DMS 273 (cell line): ENCODE results near the gene TRPV5.

ENCODE experiments used
- DNase-seq: peaks from one replicate; lab custom pipeline; 2025; ENCODE audit not compliant: unreplicated experiment; lab: John Stamatoyannopoulos, UW

Gene TRPV5

DNA sequence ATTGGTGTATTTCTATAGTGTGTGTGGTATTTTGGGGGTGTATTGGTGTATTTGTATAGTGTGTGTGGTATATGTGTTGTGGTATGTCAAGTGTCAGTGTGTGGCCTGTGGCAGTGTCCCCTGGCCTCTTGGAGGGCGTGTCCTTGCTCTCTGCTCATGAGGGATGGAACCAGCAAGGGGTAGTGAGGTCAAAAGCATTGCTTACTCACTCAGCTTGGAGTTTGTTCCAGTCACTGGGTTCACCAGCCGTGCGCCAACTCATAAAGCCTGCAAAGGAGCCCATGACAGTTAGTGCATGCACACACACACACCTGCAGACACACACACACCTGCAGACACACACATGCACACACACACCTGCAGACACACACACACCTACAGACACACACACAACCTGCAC lies 43.7 kb downstream of the TRPV5 start:
- DNase-seq, result no peak

DNA sequence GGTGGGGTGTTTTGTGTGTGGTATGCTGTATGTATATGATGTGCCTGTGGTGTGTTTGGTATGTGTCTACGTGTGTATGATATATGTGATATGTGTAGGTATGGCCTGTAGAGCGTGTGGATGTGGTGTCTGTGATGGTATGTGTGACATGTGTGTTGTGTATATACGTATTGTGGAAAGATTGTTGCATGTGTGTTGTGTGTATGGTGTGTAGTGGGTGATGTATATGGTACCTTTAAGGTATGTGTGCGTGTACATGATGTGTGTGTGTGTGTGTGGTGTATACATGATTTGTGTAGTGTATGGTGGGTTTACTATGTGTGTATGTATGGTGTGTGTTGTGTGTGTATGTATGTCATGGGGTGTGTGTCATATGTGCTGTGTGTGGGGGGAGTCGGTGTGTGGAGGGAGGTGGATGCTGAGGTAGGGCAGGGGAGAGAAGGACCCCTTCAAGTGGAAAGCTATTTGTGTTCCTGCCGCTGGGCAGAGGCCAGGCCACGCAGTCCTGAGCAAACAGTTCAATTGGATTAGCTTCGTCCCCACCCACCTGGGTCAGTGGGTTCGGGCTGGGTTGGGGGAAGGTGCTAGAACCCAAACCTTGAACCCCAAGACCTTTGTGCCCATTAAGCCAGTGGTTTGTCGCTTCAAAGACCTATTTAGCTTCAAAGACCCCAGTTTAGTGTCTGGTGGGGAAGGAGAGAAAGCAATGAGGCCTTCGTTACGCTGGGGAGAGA lies 46.1 kb downstream of the TRPV5 start:
- no peak for DNase-seq

DNA sequence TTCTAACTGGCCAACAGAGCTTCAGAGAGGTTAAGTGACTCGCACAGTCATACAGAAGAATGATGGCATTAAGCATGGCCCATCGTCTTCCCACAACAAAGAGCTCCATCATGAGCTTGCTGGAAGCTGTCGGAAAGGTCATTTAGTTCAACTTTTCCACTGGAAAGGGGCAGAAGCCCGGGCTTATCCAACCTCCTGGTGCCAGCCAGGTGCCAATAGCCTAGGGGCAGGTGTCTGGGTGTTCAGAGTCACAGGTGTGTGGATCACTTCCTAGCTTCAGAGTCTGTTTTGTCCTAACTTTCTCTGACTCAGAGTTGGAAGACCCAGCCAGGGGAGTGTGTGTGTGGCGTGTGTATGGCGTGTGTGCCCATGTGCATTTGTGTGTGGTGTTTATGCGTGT lies 46.7 kb downstream of the TRPV5 start:
- no peak for DNase-seq

DNA sequence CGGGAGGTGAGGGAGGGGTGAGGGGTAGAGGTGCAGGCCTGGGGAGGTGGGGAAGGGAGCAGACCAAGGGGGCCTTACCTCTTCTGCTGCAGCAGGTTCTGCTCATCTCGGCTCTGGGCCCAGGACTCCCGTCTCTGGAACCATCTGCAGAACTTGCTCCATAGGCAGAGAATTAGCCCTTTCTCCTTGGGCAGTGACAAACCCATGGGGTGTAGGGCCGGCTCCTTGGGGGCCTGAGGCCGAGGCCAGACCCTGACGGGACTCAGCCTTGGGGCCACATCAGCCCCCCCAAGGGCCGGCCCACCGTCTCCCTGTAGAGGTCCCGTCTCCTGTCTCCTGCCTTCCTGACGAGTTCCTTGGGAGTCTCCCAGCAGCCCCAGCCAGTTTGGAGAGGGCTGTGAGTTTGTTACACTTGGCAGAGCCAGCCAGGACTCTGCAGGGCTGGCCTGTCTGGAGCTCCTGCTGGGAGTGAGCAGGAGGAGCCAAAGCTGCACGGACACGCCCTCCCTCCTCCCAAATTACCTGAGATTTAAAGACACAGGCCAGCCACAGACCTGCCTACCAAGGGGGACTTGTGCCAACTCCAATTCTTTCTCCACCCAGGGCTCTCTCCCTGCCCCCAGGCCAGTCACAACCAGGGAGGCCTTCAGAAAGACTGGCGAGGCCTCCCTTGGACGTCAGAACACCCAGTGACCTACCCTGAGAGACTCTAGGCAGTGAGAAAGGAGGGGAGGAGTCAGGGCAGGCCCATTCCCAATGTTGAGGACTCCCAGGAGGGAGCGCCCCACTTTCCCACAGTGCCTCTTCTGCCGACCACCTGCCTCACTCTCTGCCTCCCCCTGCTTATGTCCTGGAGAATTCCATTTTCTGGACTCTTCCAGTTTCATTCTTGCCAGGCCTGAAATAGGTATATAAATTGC lies 48.0 kb downstream of the TRPV5 start, which contains the start of gene TRPV6:
TSS of gene TRPV6 (minus strand) at position 435 of the 920 bp plus-strand sequence.
- no peak for DNase-seq

DNA sequence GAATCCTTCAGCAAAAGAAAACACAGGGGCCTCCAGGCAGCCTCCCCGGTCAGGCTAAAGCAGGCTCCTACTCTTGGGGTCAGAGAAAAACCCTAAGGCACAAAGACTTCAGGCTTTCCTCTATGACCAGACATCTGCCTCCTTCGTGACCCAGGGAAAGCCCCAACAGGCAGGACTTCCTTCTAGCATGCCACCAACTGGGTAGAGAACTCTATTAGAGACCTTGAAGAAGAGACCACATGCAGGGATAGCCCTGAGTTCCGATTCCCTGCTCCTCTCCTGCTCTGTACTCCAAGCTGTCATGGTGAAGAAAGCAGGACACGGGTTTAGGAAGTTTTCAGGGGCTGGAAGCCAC lies 49.3 kb downstream of the TRPV5 start:
- DNase-seq, result no peak

DNA sequence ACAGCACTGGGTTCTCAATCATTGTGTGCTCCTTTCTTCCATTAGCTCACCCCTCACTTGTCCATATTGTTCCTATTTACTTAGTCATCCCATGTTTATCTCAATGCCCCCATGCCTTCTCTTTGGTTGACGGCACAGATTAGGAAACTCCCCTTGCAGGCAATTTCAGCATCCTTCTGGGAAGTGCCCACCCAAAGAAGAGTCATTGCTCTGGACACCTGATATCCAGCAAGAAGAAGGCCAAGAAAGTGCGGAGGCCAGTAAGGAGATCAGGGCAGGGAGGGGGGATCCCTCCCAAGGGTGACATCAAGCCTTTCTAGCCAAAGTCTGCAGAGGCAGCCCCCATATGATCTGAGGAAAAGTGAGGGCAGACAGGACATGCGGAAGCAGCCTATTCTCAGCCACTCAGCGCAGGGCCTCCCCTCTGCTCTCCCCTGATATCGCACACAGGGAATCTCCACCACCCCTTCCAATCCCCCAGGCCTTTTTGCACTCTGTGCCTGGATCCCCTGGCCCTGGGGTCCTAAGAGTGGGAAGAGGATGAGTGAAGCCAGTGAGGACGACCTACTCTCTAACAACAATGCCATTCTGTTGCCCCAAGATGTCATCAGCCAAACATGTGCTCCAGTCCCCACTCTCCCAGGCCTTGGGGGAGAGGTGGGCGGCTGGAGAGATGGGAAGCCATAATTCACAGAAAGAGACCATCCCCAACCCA lies 49.8 kb downstream of the TRPV5 start:
- no peak for DNase-seq

DNA sequence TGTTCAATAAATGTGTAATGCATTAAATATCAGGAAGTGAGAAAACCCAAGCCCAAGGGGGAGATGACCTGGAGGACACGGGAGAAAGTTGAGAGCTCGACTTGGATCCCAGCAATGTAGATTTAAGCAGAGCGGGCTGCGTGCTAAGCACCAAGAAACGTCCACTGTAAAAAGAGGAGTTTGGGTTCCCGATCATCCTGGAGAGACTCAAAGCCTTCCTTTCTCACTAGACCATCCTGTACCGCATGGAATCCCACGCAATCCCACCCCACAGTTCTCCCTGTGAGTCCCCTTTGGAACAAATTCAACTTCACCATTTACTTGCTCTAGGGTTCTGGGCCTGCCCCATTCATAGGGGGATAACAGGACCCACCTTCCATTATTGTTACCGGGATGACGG lies 50.4 kb downstream of the TRPV5 start:
- DNase-seq, result no peak

DNA sequence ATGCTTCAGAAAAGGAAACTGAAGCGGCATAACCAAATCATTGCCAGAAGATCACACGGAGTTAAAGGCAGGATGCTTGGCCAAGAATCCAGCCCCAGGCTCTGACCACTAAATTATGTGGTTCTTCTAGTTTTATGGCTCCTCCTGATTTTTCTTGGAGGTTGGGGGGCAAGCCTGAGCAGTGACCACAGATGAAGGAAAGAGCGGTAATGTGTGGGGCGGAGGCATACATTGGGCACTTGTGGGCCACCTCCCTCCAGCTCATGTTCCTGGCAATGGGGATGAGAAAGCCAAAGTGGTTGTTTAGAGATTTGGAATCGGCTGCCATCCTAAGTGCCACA lies 51.2 kb downstream of the TRPV5 start:
- DNase-seq, result no peak

DNA sequence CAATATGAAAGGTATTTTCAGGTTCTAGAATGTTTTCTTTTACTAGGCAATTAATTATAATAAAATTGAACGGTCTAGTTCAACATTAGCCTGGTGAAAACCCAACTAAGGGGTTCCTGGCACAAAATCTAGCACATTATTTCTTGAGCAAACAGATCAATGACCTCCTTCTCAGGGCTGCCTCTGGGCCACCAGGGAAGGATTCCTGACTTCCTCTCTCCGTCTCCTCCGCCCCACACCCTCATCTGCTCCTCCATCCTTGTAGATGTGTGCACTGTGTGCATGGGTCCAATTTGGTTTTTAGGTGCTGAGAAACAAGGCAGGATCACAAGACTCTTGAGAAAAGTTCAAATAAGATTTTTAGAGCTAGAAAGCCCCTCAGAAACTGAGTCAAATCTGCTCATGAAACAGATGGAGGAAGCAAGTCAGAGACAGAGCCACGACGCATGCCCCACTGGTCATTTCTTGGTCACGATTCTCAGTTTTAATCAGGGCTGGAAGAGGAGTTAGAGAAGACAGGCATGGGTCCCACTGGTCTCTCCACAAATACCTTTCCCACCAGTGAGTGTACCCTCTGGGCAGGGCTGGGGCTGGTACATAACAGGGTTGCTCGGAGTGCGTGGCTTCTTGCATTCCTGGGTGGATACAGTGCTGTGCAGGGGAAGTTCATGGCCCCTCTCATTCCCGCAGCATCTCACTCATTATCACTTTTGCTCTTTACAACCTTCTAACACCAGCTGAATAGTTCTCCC lies 51.8 kb downstream of the TRPV5 start:
- DNase-seq, result no peak

DNA sequence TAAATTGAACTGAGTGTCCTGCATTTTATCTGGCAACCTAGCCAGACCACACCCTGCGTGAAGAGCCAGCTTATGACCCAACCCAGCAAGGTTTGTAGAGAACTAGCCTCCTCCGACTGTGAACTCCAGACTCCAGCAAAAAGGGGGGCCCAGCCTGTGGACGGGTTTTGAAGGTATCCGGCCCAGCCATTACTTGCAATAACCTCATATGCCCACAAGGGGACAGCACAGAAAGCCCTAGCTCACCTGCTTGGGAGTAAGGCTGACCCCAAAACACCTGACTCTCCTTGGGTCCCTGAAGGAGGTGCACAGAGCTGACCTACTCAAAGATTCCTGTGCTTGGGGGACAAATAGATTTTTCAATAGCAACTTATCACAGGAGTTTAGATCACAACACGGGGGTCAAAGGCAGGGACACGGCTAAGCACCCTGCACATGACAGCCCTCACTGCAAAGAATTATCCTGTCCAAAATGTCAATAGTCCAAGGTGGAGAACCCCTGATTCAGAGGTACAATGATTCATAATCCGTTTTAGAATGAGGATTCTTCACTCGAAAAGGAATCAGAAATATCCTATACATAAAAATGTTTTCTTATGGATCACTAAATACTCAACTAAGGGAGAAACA lies 52.6 kb downstream of the TRPV5 start:
- peak; percentile 49 for DNase-seq

DNA sequence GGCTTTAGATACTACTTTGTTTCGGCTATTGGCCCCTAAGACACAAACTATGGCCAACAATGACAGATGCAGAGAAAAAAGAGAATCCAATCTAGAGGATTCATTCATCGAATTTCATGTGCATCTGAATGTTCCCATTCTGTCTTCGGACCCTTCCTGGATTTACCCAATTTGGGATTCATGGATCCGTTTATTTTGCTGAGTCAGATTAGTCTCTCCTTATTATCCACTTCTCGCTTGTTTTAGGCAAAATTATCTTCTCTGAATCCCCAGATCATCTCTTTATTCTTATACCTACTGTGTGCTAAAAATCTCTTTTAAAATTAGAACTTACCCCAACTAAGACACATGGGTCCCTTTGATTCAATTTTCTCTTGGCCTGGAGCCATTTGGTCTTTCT lies 54.5 kb downstream of the TRPV5 start:
- DNase-seq, result no peak

DNA sequence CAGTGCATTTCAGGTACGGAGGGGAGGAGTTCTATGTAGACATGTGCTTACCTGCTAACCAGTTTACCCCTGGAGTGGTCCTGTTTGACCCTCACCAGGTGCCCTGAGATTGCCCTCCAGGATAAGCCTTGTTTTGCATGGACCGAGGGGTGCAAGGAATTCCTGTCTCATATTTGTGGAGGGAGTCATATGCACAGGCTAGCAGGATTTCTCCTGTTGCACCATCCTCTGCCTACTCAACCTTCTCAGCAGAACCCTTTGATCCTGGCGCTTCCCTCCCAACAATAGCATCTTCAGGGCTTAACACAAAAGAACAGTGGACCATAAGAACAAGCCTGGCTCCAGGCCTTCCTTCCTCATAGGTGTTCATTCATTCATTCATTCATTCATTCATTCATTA lies 55.2 kb downstream of the TRPV5 start:
- no peak for DNase-seq

DNA sequence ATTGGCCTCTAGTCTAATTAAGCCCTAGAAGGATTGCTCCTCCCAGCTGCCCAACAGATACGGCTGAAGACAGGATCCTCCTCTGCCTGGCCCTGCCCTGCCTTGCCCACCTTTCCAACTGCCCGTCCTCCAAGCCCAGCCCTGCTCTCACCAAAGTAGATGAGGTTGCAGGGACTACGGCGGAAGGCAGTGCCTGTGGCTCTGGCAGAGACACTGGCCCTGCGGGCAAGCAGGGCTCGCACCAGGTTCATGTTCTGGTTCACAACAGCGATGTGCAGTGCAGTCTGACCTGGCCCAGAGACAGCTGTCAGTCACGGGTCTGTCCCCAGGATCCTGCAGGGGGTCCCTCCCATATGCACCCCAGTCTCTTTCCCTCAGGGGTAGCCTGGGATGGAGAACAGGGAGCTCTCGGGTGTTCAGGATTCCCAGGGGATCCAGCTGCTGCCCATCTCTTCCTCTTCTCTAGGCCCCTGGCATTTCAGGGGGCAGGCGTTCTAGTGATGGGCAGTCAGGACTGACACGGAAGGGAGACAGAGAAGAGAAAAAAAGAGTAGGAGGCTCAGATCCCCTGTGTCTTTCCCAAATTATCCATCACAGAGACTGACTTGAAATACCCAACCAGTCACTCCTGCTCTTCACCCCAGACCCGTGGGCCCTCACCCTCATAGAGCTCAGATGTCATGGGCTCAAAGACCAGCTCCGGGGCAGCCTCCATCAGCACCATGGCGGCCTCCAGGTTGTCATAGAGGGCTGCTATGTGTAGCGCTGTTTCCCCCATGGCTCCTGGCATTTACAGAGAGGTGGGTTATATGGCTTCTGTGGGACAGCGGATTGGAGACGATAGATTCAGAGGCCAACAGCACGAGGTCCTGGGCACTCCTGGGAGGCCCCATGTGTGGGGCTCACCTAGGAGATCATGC lies 56.3 kb downstream of the TRPV5 start:
- DNase-seq, result no peak

DNA sequence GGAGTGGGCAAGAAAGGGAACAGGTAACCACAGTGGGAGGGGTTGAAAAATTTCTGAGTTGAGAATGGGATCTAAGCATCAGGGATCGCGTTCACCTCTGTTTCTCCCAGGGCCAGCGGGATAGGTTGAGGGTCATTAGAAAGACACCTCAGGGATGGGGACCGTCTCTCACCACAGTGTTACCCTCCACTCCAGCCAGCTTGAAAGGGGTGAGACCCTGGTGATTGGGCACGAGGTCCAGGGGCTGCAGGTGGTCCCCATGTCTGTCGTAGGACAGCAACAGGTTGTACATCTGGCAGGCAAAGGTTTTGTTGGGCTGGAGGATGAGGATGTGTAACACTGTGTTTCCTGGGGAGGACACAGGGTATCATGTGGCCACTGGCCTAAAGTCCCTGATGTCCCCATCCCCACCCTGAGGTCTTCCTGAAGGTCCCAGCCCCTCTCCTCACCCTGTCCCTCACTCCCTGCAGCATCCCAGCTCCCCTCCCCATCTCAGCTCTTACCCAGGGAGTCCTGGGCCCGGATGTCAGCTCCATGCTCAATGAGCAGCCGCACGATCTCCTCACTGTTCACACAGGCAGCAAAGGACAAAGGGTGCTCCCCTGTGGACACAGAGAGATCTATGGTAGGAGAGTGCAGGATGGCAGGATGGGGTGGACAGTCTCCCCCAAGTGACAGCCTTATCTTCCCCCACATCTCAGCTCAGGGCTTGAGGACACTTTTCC lies 57.1 kb downstream of the TRPV5 start:
- no peak for DNase-seq

DNA sequence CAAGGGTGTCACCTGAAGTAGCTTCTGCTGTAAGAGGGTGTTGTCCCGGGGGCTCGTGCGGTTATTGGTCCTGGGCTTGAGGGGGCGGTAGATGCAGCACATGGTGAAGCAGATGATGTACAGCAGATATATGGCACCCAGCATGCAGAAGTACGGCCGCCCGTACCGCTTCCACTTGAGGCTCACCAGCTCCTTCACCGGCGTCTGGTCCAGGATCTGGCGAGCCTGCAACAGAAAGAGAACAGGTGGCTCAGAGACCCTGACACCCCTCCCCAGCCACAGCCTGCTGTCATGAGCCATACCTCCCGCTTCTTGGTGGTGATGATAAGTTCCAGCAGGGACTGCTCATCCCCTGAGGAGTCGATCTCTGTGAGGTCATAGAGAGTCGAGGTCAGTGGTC lies 58.1 kb downstream of the TRPV5 start:
- no peak for DNase-seq

DNA sequence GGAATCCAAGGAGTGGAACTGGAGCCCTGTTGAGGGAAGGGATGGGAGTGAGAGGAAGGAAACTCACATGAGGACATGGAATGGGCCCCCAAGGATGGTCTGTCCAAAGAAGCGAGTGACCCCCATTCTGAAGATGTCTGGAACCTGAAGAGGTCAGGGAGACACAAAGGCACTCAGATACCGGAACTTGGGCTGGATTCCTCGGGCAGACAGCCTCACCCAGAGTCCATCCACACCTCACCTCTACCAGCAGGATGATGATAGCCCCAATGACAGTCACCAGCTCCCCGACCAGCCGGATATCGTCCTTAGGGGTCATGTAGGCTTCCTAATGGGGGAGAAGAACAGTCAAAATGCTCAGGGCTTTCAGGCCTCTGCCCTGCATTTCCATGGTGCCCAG lies 58.7 kb downstream of the TRPV5 start:
- DNase-seq, result no peak

DNA sequence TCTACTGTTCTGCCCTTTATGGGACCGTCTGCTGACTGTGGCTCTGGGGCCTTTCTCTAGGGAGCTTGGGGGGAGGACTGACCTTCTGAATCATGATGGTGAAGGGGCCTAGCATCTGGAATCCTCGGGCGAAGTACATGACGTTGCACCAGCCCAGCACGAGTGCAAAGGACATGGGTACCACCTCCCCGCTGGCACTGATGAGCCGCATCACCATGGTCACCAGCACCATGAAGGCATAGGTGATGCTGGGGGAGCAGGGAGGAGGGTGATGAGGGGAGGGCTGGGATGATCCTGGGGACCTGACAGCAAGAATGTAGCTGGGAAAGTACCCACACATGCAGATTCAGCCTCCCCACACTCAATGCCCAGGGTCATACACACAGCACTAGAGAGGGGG lies 59.1 kb downstream of the TRPV5 start:
- no peak for DNase-seq

DNA sequence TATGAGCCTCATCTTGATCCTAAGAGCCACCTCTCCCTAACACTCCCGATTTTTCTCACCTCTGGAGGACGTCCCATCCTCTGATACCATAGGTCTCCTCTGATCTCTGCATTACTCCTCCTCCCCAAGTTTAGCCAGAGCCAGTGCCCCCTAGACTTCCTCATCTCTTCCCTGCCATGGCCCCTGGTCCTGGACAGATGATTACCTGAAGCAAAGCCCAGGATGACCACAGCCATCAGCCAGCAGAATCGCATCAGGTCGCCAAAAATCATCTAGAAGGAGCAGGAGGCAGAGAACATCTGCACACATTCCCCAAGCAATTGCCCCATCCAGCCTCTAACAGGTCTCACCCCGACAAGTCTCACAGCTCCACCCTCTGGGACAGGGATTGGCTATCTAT lies 59.7 kb downstream of the TRPV5 start:
- DNase-seq, result no peak

DNA sequence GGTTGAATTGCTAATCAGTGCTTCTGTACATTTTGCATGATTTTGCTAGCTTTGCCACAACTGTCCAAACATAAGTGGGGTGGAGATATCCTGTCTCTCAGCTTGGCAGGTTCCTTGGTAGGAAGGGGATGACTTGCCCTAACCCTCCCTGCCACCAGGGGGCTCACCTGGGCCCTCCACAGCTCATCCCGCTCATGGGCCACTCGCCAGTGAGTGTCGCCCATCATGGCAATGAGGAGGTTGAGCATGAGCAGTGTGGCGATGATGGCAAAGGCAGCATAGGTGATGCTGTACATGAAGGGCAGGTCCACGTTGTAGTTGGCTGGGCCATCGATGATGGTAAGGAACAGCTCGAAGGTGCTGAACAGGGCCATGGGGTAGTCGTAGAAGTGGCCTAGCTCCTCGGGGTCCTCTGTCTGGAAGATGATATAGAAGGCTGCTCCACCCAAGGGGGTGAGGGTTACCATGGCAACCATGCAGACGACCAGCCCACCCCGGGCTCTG lies 60.2 kb downstream of the TRPV5 start:
- DNase-seq, result peak; percentile 32
